IMR-90 (cell line): ENCODE results near the gene RAB8A. TPM values are rescaled to one million over a fixed set of nuclear protein-coding genes. Genes with fewer than 3 reads are reported as not detected.

Experiments
- ATAC-seq: fragments of 200-7000 bp; cut with Tn5 transposase; 2 replicates; pipeline ENCODE4 v1.9.1; 2020; ENCODE audit warnings: low read depth, mild to moderate bottlenecking, moderate library complexity
- BruUV-seq: library from RNA; stranded (reverse); fragments of 400-500 nt; replicated peaks from 2 replicates; lab custom pipeline; 2021; lab: Mats Ljungman, UMichigan
- CTCF ChIA-PET: fragments of 300-600 bp; formaldehyde crosslinking; extraction: SDS; loops from one replicate; lab custom pipeline; 2021; ENCODE audit warnings: antibody characterized with exemption; lab: Yijun Ruan, JAX
- POLR2A ChIA-PET: fragments of 300-600 bp; sonication (Branson Sonifier 250); formaldehyde crosslinking; loops from one replicate; lab custom pipeline; 2022; ENCODE audit warnings: antibody characterized with exemption; ENCODE audit not compliant: unreplicated experiment; lab: Charles Lee
- DNase-seq: peaks from one replicate; pipeline ENCODE4 v3.0.0; 2013
- H2AFZ ChIP-seq: replicated peaks from 2 replicates; pipeline ENCODE3; 2013; ENCODE audit warnings: low read length, mild to moderate bottlenecking; ENCODE audit not compliant: poor library complexity
- H2AK5ac ChIP-seq: 2 replicates; pipeline ENCODE4 v1.6.1; 2013; ENCODE audit warnings: low read depth, low read length, inconsistent platforms
- H2AK9ac ChIP-seq: replicated peaks from 2 replicates; pipeline ENCODE3; 2013; ENCODE audit warnings: mild to moderate bottlenecking, low read depth, low read length, moderate library complexity; ENCODE audit not compliant: poor library complexity
- H2BK120ac ChIP-seq: 2 replicates; pipeline ENCODE4 v1.6.1; 2013; ENCODE audit warnings: low read depth, low read length, inconsistent platforms
- H2BK15ac ChIP-seq: 3 replicates; pipeline ENCODE4 v1.6.1; 2013; ENCODE audit warnings: low read depth, low read length, inconsistent platforms
- H2BK20ac ChIP-seq: 2 replicates; pipeline ENCODE4 v1.6.1; 2013; ENCODE audit warnings: low read depth, mild to moderate bottlenecking, inconsistent platforms, low read length, moderate library complexity
- H2BK5ac ChIP-seq: 2 replicates; pipeline ENCODE4 v1.6.1; 2013; ENCODE audit warnings: mild to moderate bottlenecking, low read depth, low read length, inconsistent platforms; ENCODE audit not compliant: poor library complexity, severe bottlenecking
- H3K14ac ChIP-seq: replicated peaks from 2 replicates; pipeline ENCODE4 v1.6.1; 2013; ENCODE audit warnings: low read depth, low read length, inconsistent platforms
- H3K18ac ChIP-seq: 2 replicates; pipeline ENCODE4 v1.6.1; 2013; ENCODE audit warnings: low read depth, low read length, control low read depth
- H3K23ac ChIP-seq: 2 replicates; pipeline ENCODE4 v1.6.1; 2013; ENCODE audit warnings: low read depth, low read length, inconsistent platforms
- H3K27ac ChIP-seq: 2 replicates; pipeline ENCODE4 v1.5.1; 2013; ENCODE audit warnings: mild to moderate bottlenecking, control low read depth, low read length; ENCODE audit not compliant: insufficient read depth
- H3K27me3 ChIP-seq: 2 replicates; pipeline ENCODE4 v1.6.1; 2013; ENCODE audit warnings: low read length; ENCODE audit not compliant: control insufficient read depth, insufficient read depth
- H3K36me3 ChIP-seq: 2 replicates; pipeline ENCODE4 v1.6.1; 2013; ENCODE audit warnings: low read length, mixed read lengths; ENCODE audit not compliant: control insufficient read depth, insufficient read depth
- H3K4ac ChIP-seq: 2 replicates; pipeline ENCODE4 v1.6.1; 2013; ENCODE audit warnings: low read depth, low read length, inconsistent platforms
- H3K4me1 ChIP-seq: 2 replicates; pipeline ENCODE4 v1.6.1; 2013; ENCODE audit warnings: low read length, mixed read lengths; ENCODE audit not compliant: control insufficient read depth, insufficient read depth
- H3K4me2 ChIP-seq: 2 replicates; pipeline ENCODE4 v1.6.1; 2013; ENCODE audit warnings: low read depth, mild to moderate bottlenecking, control low read depth, low read length, moderate library complexity
- H3K4me3 ChIP-seq: 2 replicates; pipeline ENCODE4 v1.5.1; 2013; ENCODE audit warnings: low read depth, mild to moderate bottlenecking, control low read depth, low read length, moderate library complexity; ENCODE audit not compliant: insufficient read depth
- H3K56ac ChIP-seq: 2 replicates; pipeline ENCODE4 v1.6.1; 2013; ENCODE audit warnings: low read length, inconsistent platforms; ENCODE audit not compliant: insufficient read depth; ENCODE audit errors: extremely low read depth
- H3K79me1 ChIP-seq, 2 experiments: 2 replicates each; pipeline ENCODE4 v1.6.1; 2013; ENCODE audit warnings: low read length in 2 of 2, inconsistent platforms in 1 of 2, low read depth in 1 of 2
- H3K9ac ChIP-seq: 2 replicates; pipeline ENCODE4 v1.6.1; 2013; ENCODE audit warnings: low read depth, low read length, control low read depth
- H3K9me1 ChIP-seq: 2 replicates; pipeline ENCODE4 v1.6.1; 2013; ENCODE audit warnings: low read length, inconsistent platforms; ENCODE audit not compliant: insufficient read depth
- H3K9me3 ChIP-seq: 2 replicates; pipeline ENCODE4 v1.6.1; 2013; ENCODE audit warnings: low read length; ENCODE audit not compliant: control insufficient read depth, insufficient read depth
- H4K20me1 ChIP-seq: 2 replicates; pipeline ENCODE4 v1.6.1; 2013; ENCODE audit warnings: low read length, inconsistent platforms; ENCODE audit not compliant: insufficient read depth
- H4K5ac ChIP-seq: 2 replicates; pipeline ENCODE4 v1.6.1; 2013; ENCODE audit warnings: mild to moderate bottlenecking, low read depth, low read length, control low read depth
- H4K8ac ChIP-seq, 2 experiments: 2 replicates each; pipeline ENCODE4 v1.6.1; 2013; ENCODE audit warnings: low read depth in 2 of 2, low read length in 2 of 2, control low read depth in 1 of 2, inconsistent platforms in 1 of 2
- H4K91ac ChIP-seq: 2 replicates; pipeline ENCODE4 v1.6.1; 2013; ENCODE audit warnings: low read depth, low read length, inconsistent platforms; ENCODE audit not compliant: insufficient read depth
- ELK1 ChIP-seq: fragments of 150-350 bp; IDR thresholded peaks from 2 replicates; pipeline ENCODE4 v1.6.1; 2016; ENCODE audit warnings: low read depth, mild to moderate bottlenecking, low read length, moderate library complexity, borderline replicate concordance
- MAZ ChIP-seq: IDR thresholded peaks from 2 replicates; pipeline ENCODE4 v1.6.1; 2012; ENCODE audit warnings: low read depth, mild to moderate bottlenecking, low read length, improper control_type of control experiment, moderate library complexity, borderline replicate concordance
- NFE2L2 ChIP-seq: fragments of 150-350 bp; IDR thresholded peaks from 2 replicates; pipeline ENCODE4 v1.6.1; 2016; ENCODE audit warnings: low read depth, mild to moderate bottlenecking, low read length
- POLR2A ChIP-seq: IDR thresholded peaks from 2 replicates; pipeline ENCODE4 v1.6.1; 2012; ENCODE audit warnings: mild to moderate bottlenecking, low read depth, low read length
- RAD21 ChIP-seq: IDR thresholded peaks from 2 replicates; pipeline ENCODE4 v1.6.1; 2012; ENCODE audit warnings: low read length, improper control_type of control experiment
- RFX5 ChIP-seq: IDR thresholded peaks from 2 replicates; pipeline ENCODE4 v1.8.0; 2012; ENCODE audit warnings: low read depth, mild to moderate bottlenecking, low read length, moderate library complexity
- SMC3 ChIP-seq: fragments of 150-350 bp; IDR thresholded peaks from 2 replicates; pipeline ENCODE4 v1.6.1; 2016; ENCODE audit warnings: low read depth, mild to moderate bottlenecking, antibody characterized with exemption, low read length, moderate library complexity
- WGBS, 2 experiments: methylation state at CpG; one replicate each; pipeline versions ENCODE4 v1.1.5 to v1.1.7; 2013; ENCODE audit warnings: missing lambda C conversion rate in 2 of 2; ENCODE audit not compliant: insufficient read length in 1 of 2; ENCODE audit errors: extremely low coverage in 2 of 2; 5-methylcytosine and 5-hydroxymethylcytosine counted together
- dilution Hi-C: fragments of 300-500 bp; cut with HindIII; formaldehyde crosslinking; loops from one replicate; pipeline ENCODE4 v1.14.3; 2018; ENCODE audit warnings: low sequenced_read_pairs; ENCODE audit not compliant: unreplicated experiment
- in situ Hi-C: fragments of 300-500 bp; cut with MboI; formaldehyde crosslinking; loops from 3 replicates; pipeline ENCODE4 v1.14.3; 2019; ENCODE audit warnings: low sequenced_read_pairs, inconsistent platforms, mixed read lengths
- intact Hi-C: fragments of 100-400 bp; cut with micrococcal nuclease; formaldehyde crosslinking; loops from 2 replicates; pipeline ENCODE4 v1.10.0; 2022
- polyA plus RNA-seq, 3 experiments: library from polyadenylated mRNA; depleted of rRNA; stranded (reverse); fragments of >200 nt; gene quantifications; 2 replicates each; pipeline ENCODE4 v1.2.3, GENCODE V29; 2012; ENCODE audit warnings: low replicate concordance in 1 of 3
- total RNA-seq: library from RNA; depleted of rRNA; stranded (reverse); fragments of >200 nt; gene quantifications from 2 replicates; pipeline ENCODE4 v1.2.3, GENCODE V29; 2012

RAB8A gene
- total and polyA plus RNA-seq, 2 of the 4 experiments (the other 2 are of a cell fraction) = 64.5 to 135 TPM

DNA sequence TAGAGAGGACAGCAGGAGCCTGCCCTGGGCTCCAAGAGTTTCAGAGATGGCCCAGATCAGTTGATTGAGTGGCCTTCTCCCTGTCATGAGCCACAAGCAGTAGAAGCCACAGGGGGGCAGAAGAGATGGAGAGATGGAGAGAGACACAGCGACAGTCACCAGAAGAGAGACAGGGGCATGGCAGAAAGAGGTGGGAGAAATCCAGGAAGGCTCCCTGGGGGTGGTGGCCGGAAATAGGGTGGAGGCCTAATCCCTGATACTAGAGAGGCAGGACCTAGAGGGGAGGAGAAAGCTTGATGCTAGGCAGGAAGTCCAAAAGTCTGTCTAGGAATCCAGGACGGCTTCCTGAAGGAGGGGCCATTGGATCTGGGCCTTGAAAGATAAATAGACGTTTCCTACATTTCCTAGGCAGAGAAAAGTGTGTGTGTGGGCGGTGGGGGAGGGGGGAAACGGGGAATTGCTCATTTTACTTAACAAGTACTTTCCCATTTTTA, 45.0 kb upstream of the RAB8A start (continued):
- no peak for TF ChIP-seq NFE2L2

- intact Hi-C loops = no loop called here
- peaks cover 19% of the 10 kb centered on the region for H3K4me1 ChIP-seq
Observed at GRCh38 chr19:16067205-16067938, 44.3 kb upstream of the RAB8A start.

More at GRCh38 chr19:16067205-16067938, 44.3 kb upstream of the RAB8A start:
- dilution Hi-C loops = no loop called here
- DNase-seq = peak; percentile 87
- H3K9me3 ChIP-seq = no peaks in the 10 kb centered on the region
- H3K18ac ChIP-seq = peak overlapping the region; percentile 46
- H3K36me3 ChIP-seq = no peaks in the 10 kb centered on the region
- peak overlapping the region; percentile 90 for H2BK5ac ChIP-seq
- in situ Hi-C loops = no loop called here
- peak overlapping the region; percentile 94 for H3K14ac ChIP-seq
- H4K20me1 ChIP-seq = peaks cover 20% of the 10 kb centered on the region; the same call in 1 of the 2 replicates
- H3K4me3 ChIP-seq = peak overlapping the region; percentile 54
- peak overlapping the region; percentile 42; the same call in 1 of the 2 replicates for H3K56ac ChIP-seq
- peaks cover 20 to 76% of the 10 kb centered on the region in 2 experiments for H3K79me1 ChIP-seq
- H2BK15ac ChIP-seq = peak overlapping the region; percentile 83; the same call in 2 of the 3 replicates
- peak overlapping the region; percentile 100 for H2AK5ac ChIP-seq
- 77% methylated on average over 9 of the region's 40 CpGs; no CpG with 5 or more reads in 1 of the 2 experiments for WGBS, 2 experiments
- ATAC-seq = peak; percentile 68
- no peaks in the 10 kb centered on the region for H3K27me3 ChIP-seq
- H3K27ac ChIP-seq = peak overlapping the region; percentile 72
- BruUV-seq = no TSS peak
- peak overlapping the region; percentile 96 for H3K4ac ChIP-seq
- ChIA-PET CTCF (interaction anchor here (1.8 kb wide), 1 partner anchor 26 kb away, joined by 4 read pairs; no protein-coding TSS in a partner anchor), POLR2A (interaction anchor here (1.1 to 2.2 kb wide), 2 partner anchors 9 to 11 kb away, joined by 3 to 8 read pairs; partner anchors contain the start of gene TPM4)
- peak overlapping the region; percentile 95 for H2AK9ac ChIP-seq
- peak overlapping the region; percentile 71; the same call in 1 of the 2 replicates for H3K9ac ChIP-seq
- H2AFZ ChIP-seq = peak overlapping the region; percentile 83
- no peak for TF ChIP-seq SMC3
- TF ChIP-seq RFX5 = no peak
- no peak for TF ChIP-seq ELK1
- peak; percentile 23; the same call in 1 of the 2 replicates for TF ChIP-seq MAZ
- no peak for TF ChIP-seq RAD21
- TF ChIP-seq POLR2A = peak; percentile 76
- H4K5ac ChIP-seq = peak overlapping the region; percentile 49
- peak overlapping the region; percentile 76 for H3K4me2 ChIP-seq
- peak overlapping the region; percentile 82 to 85 for H4K8ac ChIP-seq
- peak overlapping the region; percentile 86 for H2BK120ac ChIP-seq
- peak overlapping the region; percentile 86; the same call in 1 of the 2 replicates for H3K23ac ChIP-seq
- peaks cover 45% of the 10 kb centered on the region for H3K9me1 ChIP-seq
- peak overlapping the region; percentile 74 for H2BK20ac ChIP-seq
- peak overlapping the region; percentile 74 for H4K91ac ChIP-seq
